Smooth muscle cell of the brain vasculature (primary cell): Measurements from ENCODE around the gene SETD5.

ENCODE experiments used
- DNase-seq: peaks from one replicate; pipeline ENCODE4 v3.0.0-alpha.2; 2012; ENCODE audit warnings: low read depth, low spot score

SETD5 gene

DNA sequence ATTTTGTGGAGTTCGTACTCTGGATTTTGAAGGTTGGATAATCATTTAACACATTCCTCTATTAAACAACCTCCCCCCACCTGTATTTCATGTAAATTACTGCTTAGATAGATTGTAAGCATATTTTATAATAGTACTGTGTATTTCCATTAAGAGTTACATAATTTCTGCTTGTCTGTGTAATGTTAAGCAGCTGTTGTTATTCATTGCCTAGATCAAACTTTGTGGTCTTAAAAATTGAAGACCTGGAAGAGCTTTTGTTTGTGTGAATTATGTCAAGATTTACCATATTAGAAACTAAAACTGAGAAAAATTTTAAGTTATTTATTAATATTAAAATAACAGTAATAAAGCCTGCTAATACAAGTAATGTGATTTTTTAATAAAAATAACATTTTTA lies 11.1 kb downstream of the SETD5 start:
- no peak for DNase-seq

DNA sequence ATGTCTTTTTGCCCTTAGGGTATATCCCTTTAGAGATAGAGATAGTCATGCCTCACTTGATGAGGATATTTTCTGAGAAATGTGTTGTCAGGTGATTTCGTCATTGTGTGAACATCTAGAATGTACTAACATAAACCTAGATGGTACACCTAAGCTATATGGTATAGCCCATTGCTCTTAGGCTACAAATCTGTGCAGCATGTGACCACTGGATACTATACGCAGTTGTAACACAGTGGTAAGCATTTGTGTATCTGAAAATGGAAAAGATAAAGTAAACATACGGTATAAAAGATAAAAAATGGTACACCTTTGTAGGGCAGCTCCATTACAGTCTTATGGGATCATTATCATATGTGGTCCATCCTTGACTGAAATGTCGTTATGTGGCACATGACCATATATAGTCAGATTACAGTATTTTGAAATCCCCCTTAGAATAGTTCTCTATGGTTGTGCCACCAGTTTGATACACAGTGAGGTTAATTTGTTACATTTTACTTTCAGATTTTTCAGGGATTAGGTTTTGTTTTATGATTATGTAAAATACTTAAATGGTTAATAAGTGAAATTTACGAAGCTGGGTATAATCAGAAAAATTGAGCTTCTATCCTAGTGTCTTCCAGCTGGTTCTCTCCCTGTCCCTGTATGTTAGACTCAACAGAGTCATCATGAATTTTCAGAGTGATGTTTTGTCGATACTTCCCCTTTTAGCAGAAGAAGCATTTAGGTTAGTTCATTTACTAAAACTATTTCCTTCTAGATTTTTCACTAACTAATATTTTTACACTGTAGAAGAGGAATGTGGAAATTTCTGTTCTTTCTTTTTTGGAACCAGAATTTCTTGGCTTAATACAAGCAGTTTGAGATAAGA lies 12.8 kb downstream of the SETD5 start:
- no peak for DNase-seq

DNA sequence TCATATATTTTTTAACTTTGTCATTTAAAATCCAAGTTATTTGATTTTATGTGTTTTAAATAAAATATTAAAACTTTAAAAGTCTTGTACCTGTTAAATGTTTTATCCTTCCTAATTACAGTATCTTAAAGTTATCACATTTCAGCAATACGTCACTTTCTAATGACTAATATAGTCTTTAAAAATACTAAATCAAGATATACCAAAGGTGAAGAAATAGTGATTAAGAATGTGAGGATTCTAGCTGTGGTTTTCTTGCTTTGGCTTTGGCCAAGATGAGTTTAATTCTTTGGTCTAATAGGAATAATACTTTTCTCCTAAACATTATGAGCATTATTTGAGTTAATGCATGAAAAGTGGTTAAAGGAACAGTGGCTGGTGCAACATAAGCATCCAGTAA lies 13.9 kb downstream of the SETD5 start:
- no peak for DNase-seq

DNA sequence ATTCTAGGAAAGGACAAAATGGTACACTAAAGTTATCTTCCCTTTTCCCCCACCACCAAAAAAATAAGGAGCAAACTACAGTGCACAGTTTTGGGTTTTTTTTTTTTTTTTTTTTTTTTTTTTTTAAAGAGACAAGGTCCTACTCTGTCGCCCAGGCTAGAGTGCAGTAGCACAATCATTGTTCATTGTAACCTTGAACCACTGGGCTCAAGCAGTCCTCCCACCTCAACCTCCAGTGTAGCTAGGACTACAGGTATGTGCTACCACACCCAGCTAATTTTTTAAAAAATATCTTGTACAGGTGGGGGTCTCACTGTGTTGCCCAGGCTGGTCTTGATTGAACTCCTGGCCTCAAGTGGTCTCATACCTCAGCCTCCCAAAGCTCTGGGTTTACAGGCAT lies 14.9 kb downstream of the SETD5 start:
- DNase-seq, result no peak

DNA sequence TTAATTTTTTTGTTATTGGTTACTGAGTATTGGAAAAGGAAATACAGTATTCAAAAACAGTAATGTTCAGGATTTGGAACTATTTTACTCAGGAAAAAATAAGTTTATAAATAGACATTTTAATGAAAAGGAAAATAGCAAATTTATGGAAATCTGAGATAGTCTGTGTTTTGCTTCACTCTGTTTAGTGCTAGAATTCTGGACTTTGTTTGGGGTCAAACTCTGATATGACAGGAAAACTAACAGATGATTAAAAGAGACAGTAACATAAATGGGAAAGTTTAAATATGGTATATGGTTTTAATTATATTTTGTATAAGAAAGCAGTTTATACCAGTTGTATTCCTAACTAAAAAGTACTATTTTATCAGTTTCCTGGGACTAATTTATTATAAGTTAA lies 17.4 kb downstream of the SETD5 start:
- no peak for DNase-seq

DNA sequence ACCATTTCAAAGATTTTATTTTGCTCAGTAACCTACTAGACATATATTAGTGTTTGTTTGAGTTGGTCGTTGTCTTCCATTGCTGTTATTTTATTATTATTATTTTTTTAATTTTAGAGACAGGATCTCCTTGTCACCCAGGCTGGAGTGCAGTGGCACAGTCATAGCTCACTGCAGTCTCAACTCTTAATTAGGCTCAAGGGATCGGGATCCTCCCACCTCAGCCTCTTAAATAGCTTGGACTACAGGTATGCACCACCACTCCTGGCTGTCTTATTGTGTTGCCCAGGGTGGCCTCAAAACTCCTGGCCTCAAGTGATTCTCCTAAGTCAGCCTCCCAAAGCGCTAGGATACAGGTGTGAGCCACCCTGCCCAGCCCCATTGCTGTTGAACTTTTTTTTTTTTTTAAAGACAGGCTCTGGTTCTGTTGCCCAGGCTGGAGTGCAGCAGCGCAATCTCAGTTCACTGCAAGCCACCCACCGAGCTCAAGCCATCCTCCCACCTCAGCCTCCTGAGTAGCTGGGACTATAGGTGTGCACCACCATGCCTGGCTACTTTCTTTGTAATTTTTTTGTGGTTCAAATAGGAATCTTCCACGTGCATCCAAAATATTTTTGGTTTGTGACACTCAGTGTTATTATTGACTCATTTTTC lies 18.2 kb downstream of the SETD5 start:
- DNase-seq, result no peak

DNA sequence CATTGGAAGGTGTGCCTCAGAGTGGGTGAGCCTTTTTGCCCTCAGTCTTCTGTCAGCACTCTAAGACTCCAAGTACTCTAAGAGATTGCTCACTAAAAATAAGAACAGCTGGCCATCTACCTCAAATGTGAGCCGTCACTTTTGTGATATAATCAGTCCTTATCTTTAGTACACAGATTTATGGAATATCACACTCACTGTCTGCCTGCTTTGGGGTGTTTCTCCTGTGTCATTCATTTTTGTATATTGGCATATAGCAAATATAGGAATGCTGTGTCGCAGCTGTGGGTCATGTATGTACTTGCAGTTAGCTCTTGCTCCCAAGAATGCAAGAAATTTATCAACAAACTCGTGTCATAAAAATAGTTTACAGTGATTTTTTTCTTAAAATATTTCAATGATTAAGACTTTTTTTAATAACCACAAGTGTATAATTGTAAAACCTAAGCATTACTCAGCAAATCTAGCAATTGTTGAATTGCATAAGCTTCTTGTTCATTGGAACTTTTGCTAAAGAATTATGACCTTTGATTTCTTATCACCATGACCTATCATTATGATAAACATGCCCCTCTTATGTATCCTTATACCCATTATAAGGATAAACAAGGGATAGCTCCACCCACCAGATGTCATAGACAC lies 18.8 kb downstream of the SETD5 start:
- DNase-seq, result no peak

DNA sequence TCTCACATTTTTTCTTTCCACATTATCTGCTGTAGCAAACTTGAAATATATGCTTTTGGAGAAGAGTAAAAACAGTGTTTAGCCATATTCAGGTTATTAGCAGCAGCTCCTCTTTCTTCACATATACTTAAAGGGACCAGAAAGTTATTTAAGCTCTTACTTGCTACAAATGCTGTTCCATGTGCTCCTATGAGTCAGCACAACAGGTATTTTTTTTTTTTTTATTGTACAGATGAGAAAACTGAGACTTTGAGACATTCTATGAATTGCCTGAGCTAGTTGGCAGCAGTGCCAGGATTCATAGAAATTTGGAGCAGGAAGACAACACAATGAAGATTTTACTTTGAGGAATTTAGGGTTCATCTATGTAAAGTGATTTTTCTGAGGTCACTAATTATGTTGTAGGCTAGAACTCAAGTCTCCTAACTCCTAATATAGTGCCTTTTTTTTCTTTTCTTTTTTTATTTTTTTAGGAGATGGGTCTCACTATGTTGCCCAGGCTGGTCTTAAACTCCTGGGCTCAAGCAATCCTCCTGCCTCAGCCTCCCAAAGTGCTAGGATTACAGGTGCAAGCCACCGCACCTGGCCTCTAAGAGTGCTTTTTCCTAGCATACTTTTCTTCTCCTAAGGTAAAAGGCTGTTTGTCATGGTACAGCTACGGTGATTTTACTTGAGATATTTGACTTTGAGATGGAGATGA lies 23.6 kb downstream of the SETD5 start:
- DNase-seq, result no peak

DNA sequence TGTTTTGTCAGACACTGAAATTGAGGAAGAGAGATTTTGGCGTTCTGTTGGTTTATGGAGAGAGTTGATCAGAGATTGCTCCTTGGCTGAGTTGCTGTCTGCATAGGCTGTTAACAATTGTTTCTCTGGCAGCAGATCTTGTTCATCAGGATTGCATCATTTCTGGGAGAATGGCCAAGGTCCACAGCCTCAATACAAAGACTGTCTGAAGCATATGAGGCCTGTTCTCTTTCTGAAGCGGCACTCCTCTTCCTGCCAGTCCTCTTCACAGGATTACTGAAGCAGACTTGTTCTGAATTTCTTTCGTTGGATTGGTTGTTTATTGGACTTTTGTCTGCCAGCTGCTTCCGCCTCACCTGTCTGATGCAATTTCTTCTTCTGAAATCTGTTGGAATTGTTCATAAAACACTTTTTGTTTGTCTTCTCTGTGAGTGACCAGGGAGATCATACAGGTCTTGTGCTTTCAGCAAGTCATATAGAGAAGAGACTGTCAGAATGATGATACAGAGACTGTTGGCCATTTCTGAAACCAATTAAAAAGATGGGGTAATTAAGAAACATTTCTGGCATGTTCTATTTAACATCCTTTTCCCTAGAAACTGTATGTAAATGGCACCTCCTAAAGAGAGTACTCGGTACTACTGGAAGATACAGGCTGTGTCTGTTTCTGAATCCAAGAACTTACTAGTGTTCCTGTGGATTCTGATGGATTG lies 25.5 kb downstream of the SETD5 start:
- DNase-seq, result peak; percentile 90

DNA sequence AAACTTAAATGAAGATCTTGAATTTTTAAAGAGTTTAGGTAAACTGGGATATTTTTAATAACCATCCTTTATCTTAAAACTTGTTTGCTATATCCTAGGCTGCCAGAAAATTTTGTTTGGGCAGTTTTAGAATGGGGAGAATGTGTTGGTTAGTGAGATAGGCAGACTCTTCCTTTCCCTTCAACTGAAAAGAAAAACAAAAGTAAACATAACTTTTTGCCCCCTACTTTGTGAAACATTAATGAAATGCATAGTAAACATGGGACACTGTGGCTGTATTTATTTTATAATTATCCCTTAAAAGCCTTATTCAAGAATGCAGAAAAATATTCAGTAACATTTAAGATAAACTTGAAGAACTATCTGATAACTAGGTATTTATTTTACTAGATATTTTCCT lies 31.0 kb downstream of the SETD5 start:
- no peak for DNase-seq

DNA sequence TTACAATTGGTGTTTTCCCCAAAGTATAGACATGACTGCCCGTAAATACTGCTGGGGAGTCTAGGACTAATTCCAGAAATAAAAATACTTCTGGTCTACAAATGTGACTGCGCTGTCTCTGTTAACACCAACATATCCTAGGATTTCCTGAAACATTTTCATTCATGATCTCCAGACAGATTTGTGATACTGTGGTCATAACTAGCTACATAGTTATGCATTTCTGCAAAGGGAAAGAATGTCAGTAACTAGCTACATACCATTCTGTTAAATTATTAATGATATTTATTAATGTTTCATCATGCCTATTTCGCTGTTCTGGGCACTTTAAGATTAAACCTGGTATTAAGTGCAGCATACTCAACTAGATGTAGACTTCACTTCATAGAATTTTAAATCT lies 33.3 kb downstream of the SETD5 start:
- DNase-seq, result no peak

DNA sequence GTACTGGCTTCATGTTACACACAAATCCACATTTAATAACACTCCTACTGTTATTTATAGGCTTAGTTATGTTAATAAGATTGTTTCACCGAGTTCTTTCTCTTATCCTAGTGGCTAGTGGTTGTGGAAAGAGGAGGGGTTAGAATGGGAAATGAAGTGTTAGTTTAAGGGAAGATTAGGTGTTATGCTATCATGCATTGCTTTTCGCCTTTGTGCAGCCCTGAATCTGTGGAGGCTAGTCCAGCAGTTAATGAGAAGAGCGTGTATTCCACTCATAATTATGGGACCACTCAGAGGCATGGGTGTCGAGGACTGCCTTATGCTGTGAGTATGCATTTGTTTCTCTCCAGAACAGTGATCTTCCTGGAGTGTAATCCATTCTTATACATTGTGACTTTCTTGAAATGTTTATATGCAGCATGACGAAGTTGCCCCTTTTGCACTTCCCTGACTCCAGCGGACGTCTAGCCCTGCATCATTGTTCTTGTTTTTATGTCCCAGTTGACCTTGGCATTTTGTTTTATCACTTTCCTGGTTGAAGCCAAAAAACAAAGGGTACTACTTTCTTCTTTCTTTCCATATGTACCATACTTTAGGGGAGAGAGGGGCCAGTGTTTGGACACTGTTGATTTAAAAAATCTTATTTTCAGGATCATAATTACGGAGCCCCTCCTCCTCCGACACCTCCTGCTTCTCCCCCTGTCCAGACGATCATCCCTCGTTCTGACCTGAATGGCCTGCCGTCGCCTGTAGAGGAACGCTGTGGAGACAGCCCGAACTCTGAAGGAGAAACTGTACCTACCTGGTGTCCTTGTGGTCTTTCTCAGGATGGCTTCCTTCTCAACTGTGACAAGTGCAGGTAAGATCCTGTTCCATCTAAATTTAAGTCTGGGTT lies 36.5 kb downstream of the SETD5 start:
- no peak for DNase-seq

DNA sequence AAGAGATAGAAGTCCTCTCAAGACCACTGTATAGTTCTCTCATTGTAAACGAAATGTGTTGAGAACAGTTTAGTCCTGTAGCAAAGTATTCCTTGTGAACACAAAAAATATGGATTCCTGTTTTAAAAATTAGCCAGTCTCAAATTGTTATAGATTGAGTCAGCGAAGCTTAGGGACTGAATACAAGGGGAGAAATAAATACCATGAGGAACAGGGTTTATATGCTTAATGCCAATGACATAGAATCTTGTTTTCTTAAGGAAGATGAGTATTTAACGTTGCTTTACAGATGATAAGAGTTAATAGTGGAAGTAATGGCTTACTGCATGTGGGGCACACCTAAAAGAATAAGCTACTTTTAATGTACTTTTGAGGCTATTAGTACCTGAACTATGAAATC lies 37.9 kb downstream of the SETD5 start:
- no peak for DNase-seq

DNA sequence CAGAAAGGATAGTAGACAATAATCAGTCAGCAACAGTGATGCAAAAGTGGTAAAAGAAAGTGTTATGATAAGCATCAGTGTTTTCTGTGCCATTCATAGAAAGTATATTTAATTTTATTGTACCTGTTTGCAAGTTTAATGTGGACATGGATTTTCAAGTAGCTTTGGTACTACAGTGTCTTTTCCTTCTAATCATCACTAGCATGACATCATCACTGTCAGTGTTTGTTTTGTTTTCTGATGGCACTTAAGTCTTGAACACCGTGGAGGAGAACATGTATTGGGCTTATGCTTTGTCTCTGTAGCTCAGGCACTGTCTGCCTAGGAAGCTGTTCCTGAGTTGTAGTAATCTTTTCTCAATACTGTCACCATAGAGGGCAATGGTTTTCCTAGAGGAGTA lies 41.9 kb downstream of the SETD5 start:
- no peak for DNase-seq

DNA sequence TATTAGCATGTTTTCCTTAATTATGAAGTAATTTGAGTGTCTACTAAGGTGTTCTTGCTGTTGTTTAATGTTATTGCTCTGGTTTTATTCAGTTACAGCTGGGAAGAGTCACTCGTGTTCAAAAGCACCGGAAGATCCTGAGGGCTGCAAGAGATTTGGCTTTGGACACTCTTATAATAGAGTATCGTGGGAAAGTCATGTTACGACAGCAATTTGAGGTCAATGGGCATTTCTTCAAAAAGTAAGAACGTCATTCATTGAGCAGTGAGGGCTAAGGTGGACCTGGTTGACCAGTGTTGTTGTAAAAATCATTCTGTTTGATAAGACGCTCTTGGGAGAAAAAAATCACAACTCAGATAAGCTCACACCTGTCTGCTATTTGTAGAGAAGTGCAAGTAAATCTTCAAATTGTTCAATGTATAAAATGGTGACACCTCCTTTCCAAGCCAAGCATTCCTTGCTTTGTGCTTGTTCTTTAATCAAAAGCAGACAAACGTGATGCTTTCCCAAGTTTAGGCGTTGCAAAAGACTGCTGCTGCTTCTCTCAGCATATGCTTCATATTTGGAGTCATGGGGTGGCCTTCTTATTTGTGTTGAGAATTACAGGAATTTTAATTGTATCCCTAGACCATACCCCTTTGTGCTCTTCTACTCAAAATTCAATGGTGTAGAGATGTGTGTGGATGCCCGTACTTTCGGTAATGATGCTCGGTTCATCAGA lies 44.2 kb downstream of the SETD5 start:
- no peak for DNase-seq

DNA sequence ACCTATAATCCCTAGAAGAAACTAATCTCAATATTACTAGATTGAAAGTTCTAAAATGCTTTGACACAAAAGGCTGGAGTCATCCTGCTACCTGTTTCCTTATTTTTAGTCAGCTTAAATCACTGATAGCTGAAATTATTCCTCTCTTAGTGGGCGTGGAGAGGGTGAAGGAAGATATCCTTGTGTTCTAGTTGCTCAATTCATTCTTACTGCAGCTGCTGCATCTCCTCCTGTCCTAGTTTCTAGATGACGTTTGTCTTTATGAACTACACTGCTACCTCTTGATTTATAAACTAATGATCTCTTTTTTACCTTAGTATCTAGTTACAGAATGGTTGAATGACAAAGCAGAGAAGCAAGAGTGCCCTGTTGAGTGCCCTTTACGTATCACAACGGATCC lies 50.7 kb downstream of the SETD5 start:
- no peak for DNase-seq

DNA sequence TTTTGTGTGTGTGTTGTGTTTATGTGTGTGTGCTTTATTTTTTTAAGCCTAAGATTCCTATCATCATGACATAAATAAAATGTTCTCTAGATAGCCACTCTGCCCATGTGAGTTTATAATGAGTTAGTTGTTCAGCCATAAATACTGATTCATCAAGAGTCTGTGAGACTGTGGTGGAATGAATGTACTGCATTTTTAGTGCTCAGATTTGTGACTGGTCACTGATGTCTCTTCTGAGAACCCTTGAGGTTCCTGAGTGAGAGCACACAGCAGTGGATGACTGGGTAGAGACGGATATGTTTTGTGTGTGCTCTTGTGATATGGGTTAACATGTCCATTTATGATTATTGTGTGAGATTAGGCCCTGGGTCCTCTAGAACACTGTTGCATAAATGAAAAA lies 51.2 kb downstream of the SETD5 start:
- DNase-seq, result no peak

DNA sequence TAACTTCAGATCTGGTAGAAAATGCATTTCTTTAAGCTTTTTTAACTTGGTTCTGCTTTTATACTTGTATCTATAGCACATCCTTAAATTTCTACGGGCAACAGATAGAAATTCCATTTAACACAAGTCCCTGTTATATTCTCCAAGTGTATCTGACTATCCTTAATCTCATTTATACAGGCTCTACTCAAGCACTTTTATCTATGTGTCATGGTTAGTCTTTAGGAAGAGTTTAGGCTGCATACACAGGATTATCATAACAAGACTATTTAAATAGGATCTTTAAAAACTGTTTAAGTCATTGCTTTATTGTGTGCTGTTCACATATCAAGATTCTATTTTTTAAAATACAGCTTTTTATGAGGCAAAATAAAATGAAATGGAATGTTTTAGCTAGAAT lies 52.7 kb downstream of the SETD5 start:
- no peak for DNase-seq

DNA sequence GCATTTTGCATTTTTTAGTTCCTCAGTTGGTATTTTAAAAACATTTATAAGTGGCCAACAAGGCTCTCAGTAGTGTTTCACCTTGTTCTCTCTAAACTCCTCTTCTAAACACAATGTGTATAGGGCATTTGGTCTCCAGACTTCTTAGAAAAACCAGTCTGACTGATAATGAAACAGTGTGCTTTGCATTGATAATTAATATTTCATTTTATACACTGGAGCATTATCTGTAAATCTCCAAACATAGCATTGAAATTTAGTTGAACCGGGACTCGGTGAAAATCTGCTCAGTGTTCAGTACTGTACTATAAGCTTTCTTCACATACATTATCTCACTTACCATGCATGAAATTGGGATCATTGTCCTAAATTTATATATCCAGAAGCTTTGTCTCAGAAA lies 53.6 kb downstream of the SETD5 start:
- DNase-seq, result no peak

DNA sequence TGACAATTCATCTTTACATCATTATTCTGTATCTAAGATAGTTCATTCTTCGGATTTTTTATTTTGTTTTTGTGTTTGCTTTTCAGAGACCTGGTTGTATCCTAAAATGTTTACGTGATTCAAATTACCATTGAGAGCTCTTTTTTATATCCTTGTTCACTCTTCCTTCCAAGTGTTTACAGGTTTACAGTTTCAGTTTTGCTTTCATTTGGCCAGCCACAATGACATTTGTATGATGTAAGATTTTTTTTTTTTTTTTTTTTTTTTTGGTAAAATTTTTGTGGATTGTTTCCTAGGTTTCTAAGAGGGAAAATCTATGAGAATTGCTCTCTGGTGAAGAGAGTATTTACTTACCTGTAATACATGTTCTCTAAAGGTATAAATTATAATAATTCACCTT lies 55.0 kb downstream of the SETD5 start:
- DNase-seq, result no peak
